ENCODE data around the gene WNT16.
A peak's percentile ranks its signal among the peaks of the same experiment; 100 is the strongest.
"Not testable (repeated sequence)": the region's sequence is repeated elsewhere in the genome, so short reads cannot be mapped to it uniquely, and the experiment has no call there.

WNT16 gene

GRCh38 chr7:121306565-121306964 is 22.2 kb upstream of the WNT16 start:
- DNase-seq: no peak

DNA sequence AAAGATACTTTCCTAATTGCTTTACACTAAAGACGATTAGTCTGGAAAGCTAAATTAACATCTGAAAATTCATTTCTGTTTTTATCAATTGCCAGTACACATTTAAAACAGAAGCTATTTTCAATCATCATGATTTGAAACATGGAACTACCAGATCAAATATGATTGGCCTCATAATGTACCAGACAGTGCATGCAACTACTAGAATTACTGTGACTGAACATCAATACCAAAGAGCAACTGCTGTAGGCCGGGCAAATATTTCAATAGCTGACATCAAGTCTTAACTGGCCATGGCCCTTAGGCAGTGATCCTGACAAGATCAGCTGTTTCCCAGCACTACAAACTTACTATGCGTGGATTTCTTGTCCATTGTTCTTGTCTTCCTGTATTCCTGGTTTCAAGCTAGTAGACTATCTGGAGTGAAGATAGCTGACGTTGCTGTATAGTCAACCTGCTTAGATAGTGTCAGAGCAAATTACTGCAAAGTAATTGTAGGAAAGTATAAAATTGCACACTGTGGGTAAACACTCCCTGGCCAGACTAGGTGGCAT is 21.7 kb upstream of the WNT16 start:
- DNase-seq: no peak

- DNase-seq: peak; percentile 65
Observed at GRCh38 chr7:121313220-121313792, 15.5 kb upstream of the WNT16 start.

- peak; percentile 84 for DNase-seq
Observed at GRCh38 chr7:121313793-121314676, 14.8 kb upstream of the WNT16 start.

DNA sequence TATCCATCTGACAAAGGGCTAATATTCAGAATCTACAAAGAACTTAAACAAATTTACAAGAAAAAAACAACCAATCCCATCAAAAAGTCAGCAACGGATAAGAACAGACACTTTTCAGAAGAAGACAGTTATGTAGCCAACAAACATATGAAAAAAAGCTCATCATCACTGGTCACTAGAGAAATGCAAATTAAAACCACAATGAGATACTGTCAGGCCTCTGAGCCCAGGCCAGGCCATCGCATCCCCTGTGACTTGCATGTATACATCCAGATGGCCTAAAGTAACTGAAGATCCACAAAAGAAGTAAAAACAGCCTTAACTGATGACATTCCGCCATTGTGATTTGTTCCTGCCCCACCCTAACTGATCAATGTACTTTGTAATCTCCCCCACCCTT is 13.6 kb upstream of the WNT16 start:
- DNase-seq: not testable (repeated sequence)

DNA sequence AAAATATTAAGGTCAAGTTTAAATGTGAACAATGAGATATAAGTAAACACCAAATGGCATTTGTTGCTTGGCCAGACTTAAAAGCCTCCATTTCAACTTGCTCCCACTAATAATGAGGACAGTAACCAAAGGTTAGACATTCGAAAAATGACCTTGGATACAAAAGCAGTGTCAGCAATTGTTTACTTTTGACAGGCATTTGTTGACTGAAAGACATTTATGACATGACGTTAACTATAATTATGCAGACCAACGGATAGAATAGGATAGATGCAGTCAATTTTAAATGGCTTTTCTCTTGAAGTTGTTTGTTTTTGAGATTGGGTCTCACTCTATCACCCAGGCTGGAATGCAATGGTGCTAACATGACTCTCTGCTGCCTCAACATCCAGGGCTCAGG is 6.3 kb upstream of the WNT16 start:
- DNase-seq: no peak

- DNase-seq: no peak
Observed at GRCh38 chr7:121323515-121324302, 5.1 kb upstream of the WNT16 start.

- no peak for DNase-seq
Observed at GRCh38 chr7:121327671-121328070, 1.1 kb upstream of the WNT16 start.

DNA sequence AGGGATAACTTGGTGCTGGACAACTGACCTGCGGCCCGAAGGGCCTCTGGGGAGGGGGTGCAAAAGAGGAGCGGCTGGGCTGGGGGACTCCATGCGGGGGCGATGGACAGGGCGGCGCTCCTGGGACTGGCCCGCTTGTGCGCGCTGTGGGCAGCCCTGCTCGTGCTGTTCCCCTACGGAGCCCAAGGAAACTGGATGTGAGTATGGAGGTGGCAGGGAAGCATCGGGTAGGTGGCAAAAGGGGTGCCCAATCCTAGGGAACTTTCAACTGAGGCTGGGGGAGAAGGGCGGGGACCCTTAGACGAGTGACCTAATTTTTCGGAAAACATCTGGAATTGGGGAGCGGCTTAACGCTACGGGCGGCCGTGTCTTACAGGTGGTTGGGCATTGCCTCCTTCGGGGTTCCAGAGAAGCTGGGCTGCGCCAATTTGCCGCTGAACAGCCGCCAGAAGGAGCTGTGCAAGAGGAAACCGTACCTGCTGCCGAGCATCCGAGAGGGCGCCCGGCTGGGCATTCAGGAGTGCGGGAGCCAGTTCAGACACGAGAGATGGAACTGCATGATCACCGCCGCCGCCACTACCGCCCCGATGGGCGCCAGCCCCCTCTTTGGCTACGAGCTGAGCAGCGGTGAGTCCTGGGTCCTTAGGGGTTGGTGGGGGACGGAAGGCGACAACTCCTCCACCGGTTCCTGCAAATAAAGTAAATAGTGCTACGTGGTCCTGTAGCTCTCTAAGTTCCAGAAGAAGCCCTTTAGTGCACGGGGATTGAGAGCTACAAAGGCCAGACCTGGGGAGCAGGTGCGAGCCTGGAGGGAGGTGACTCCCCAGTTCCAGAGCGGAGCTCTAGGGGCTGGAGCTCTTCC is 622 bp downstream of the WNT16 start:
- DNase-seq: no peak

DNA sequence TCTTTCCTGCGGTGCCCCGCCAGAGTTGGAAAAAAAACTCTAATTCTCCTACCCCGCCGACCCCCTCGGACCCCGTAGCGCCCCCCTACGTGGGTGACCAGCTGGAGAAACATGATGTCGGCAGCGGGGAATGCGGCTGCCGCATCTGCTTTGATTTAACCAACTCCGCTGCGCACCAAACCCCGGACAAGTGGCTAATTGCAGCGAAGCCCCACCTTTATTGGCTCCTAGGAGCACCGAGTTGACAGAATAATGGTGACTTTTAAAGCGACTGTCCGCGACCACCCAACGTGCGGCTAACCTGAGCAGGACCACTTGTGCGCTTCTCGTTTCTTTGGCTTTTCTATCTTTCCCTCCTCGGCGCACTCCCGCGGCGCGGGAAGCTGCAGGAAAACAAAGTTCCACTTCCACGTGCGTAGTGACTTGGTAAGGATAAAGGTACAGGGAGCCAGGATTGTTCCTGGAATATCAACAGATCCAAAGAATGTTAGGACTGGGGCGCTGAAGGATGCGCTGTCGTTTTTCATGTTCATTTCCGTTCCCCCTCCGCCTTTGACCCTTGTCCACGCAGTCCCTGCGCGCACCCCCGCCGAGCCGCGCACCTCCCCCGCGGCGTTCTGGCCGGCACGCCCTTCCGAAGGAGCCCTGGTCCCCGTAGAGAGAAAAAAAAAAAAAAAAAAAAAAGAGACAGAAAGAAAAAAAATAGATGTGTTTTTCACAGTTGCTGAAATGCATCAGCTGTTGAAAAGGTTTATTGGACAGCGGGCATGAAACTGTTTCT is 1.4 kb downstream of the WNT16 start:
- DNase-seq: peak; percentile 27

- DNase-seq: no peak
Observed at GRCh38 chr7:121331048-121331447, 2.2 kb downstream of the WNT16 start.

- DNase-seq: no peak
Observed at GRCh38 chr7:121331574-121331973, 2.8 kb downstream of the WNT16 start.

DNA sequence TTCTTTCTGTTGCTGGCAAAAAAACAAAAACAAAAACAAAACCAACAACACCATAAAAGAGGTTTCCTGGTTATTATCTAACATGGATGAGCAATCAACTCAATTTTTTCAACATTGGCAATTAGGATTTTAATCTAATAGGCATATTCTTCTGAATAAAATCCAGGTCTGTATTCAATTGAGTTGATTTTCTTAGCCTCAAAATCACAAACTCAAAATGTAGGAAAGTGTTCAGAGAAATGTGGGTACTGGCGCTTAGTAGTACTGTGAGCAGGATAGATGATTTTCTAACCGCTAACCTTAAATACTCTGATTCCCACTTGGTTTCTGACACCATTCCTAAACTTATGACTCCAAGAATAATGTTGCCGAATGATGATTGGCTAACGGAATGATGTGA is 5.6 kb downstream of the WNT16 start:
- DNase-seq: no peak

GRCh38 chr7:121334875-121335648 is 6.3 kb downstream of the WNT16 start:
- DNase-seq: peak; percentile 69

GRCh38 chr7:121336579-121336978 is 7.8 kb downstream of the WNT16 start:
- peak; percentile 69 for DNase-seq

GRCh38 chr7:121337398-121337797 is 8.6 kb downstream of the WNT16 start:
- DNase-seq: peak; percentile 72

GRCh38 chr7:121339082-121339481 is 10.3 kb downstream of the WNT16 start:
- DNase-seq: no peak

- peak; percentile 35 for DNase-seq
Observed at GRCh38 chr7:121341933-121342332, 13.1 kb downstream of the WNT16 start.

DNA sequence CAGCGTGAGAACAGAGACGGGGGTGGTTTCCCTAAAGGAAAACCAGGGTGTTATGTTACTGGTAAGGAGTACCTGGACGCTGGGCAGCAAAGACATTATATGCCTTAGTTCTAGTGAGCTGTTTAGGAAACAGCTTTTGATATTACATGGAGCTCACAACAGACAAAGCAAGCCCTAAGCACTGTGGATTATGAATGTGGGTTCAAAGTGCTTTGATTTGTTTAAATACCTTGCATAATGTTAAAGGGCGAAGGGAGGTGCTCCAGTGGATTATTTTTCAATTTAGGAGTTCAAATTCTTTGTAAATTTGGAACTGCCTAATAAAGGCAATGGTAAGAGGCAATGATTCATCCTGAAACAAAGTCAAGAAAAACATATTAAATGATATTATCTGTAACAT is 13.8 kb downstream of the WNT16 start:
- DNase-seq: no peak

GRCh38 chr7:121343302-121343701 is 14.5 kb downstream of the WNT16 start:
- no peak for DNase-seq

All from fibroblast of skin of scalp (primary cell).